A549 (cell line): Measurements from ENCODE around the gene CTDSPL. TPM values are rescaled to one million over a fixed set of nuclear protein-coding genes. Genes with fewer than 3 reads are reported as not detected.

Experiments used
- ATAC-seq, 2 experiments: fragments of 200-7000 bp in 1 of 2; fragments of >200 bp in 1 of 2; cut with Nextera tagmentation in 1 of 2; cut with Tn5 transposase in 1 of 2; 3 replicates each; pipeline versions ENCODE4 v1.8.0 to v1.9.1; 2018 to 2020; ENCODE audit warnings: mild to moderate bottlenecking in 1 of 2, moderate library complexity in 1 of 2
- CTCF ChIA-PET: fragments of 300-600 bp; sonication (Branson Sonifier 250); formaldehyde crosslinking; extraction: SDS; loops from one replicate; lab custom pipeline; 2021; ENCODE audit warnings: antibody characterized with exemption, inconsistent platforms; lab: Yijun Ruan, JAX
- POLR2A ChIA-PET: fragments of 350-600 bp; formaldehyde crosslinking; extraction: SDS; loops from one replicate; lab custom pipeline; 2021; ENCODE audit warnings: antibody characterized with exemption, inconsistent platforms; lab: Yijun Ruan, JAX
- DNase-seq, 2 experiments: peaks; one replicate each; pipeline versions ENCODE4 v3.0.0 to v3.0.0-alpha.2; 2011 to 2016; ENCODE audit warnings: low read depth in 1 of 2, low spot score in 1 of 2
- FAIRE-seq: peaks from 2 replicates; lab custom pipeline; 2011; peaks lifted over from hg19 to GRCh38; lab: Jason Lieb, UNC
- H3K27ac ChIP-seq, 2 experiments: fragments of >200 bp; sonication (Bioruptor Twin); formaldehyde crosslinking; 3 replicates each; pipeline ENCODE4 v1.5.1; 2016 to 2017
- H3K4me1 ChIP-seq: fragments of >200 bp; sonication (Bioruptor Twin); formaldehyde crosslinking; 3 replicates; pipeline ENCODE4 v1.6.1; 2016
- H3K4me2 ChIP-seq: fragments of >200 bp; sonication (Bioruptor Twin); formaldehyde crosslinking; 3 replicates; pipeline ENCODE4 v1.6.1; 2016
- H3K4me3 ChIP-seq: fragments of >200 bp; sonication (Bioruptor Twin); formaldehyde crosslinking; 3 replicates; pipeline ENCODE4 v1.5.1; 2016
- H3K9me3 ChIP-seq: fragments of >200 bp; sonication (Bioruptor Twin); formaldehyde crosslinking; 3 replicates; pipeline ENCODE4 v1.6.1; 2016
- BHLHE40 ChIP-seq: IDR thresholded peaks from 2 replicates; pipeline ENCODE4 v1.6.1; 2012; ENCODE audit warnings: low read depth, low read length, inconsistent platforms
- CHD2 ChIP-seq: fragments of 150-350 bp; IDR thresholded peaks from 2 replicates; pipeline ENCODE4 v1.6.1; 2014; ENCODE audit warnings: low read length; ENCODE audit not compliant: partially characterized antibody
- CHD4 ChIP-seq: fragments of 200-600 bp; sonication (generic); IDR thresholded peaks from 2 replicates; pipeline ENCODE4 v1.6.1; 2016; ENCODE audit warnings: antibody characterized with exemption, mild to moderate bottlenecking, borderline replicate concordance
- E2F6 ChIP-seq: IDR thresholded peaks from 2 replicates; pipeline ENCODE4 v1.6.1; 2012; ENCODE audit warnings: low read depth, borderline replicate concordance
- ELK1 ChIP-seq: fragments of 150-350 bp; IDR thresholded peaks from 2 replicates; pipeline ENCODE4 v1.6.1; 2014; ENCODE audit warnings: low read depth, mild to moderate bottlenecking, low read length
- EP300 ChIP-seq, 2 experiments: fragments of >200 bp; sonication (Bioruptor Twin); formaldehyde crosslinking; IDR thresholded peaks; 2 replicates in 1 of 2; 3 replicates in 1 of 2; pipeline ENCODE4 v1.6.1; 2016 to 2017
- GATA3 ChIP-seq: IDR thresholded peaks from 2 replicates; pipeline ENCODE4 v1.6.1; 2012; ENCODE audit warnings: borderline replicate concordance
- HDAC2 ChIP-seq: fragments of 200-600 bp; sonication (generic); IDR thresholded peaks from 2 replicates; pipeline ENCODE4 v1.6.1; 2016
- KDM5A ChIP-seq: fragments of 200-600 bp; sonication (generic); IDR thresholded peaks from 2 replicates; pipeline ENCODE4 v1.6.1; 2016; ENCODE audit warnings: antibody characterized with exemption, mild to moderate bottlenecking
- MAX ChIP-seq: IDR thresholded peaks from 2 replicates; pipeline ENCODE4 v1.6.1; 2012
- MAZ ChIP-seq: fragments of 150-350 bp; IDR thresholded peaks from 2 replicates; pipeline ENCODE4 v1.6.1; 2014; ENCODE audit warnings: antibody characterized with exemption, low read depth, low read length, borderline replicate concordance
- MYC ChIP-seq: IDR thresholded peaks from 2 replicates; pipeline ENCODE4 v1.6.1; 2012; ENCODE audit warnings: mild to moderate bottlenecking, inconsistent platforms, low read length, improper control_type of control experiment, borderline replicate concordance
- NPAS2 ChIP-seq: fragments of 250-450 bp; sonication (Bioruptor Pico); IDR thresholded peaks from 2 replicates; pipeline ENCODE4 v1.8.0; 2022; ENCODE audit warnings: mild to moderate bottlenecking, moderate library complexity, borderline replicate concordance
- PBX3 ChIP-seq: IDR thresholded peaks from 2 replicates; pipeline ENCODE4 v1.6.1; 2012
- PHF8 ChIP-seq: fragments of 200-600 bp; sonication (generic); IDR thresholded peaks from 2 replicates; pipeline ENCODE4 v1.6.1; 2016; ENCODE audit warnings: low read depth, mild to moderate bottlenecking, antibody characterized with exemption, moderate library complexity, borderline replicate concordance
- POLR2AphosphoS2 ChIP-seq: conservative IDR thresholded peaks from 2 replicates; pipeline ENCODE4 v1.6.1; 2012; ENCODE audit warnings: low read length, improper control_type of control experiment, inconsistent platforms
- RFX5 ChIP-seq: fragments of 450-650 bp; IDR thresholded peaks from 2 replicates; pipeline ENCODE4 v1.7.1; 2014; ENCODE audit warnings: antibody characterized with exemption, mild to moderate bottlenecking, moderate library complexity
- RNF2 ChIP-seq: fragments of 200-600 bp; sonication (generic); IDR thresholded peaks from 2 replicates; pipeline ENCODE4 v1.6.1; 2016; ENCODE audit warnings: low read depth, mild to moderate bottlenecking, antibody characterized with exemption, moderate library complexity, borderline replicate concordance
- USF2 ChIP-seq: fragments of 450-650 bp; IDR thresholded peaks from 2 replicates; pipeline ENCODE4 v1.6.1; 2014; ENCODE audit warnings: antibody characterized with exemption
- ZC3H11A ChIP-seq: fragments of 450-650 bp; IDR thresholded peaks from 2 replicates; pipeline ENCODE4 v1.6.1; 2014; ENCODE audit warnings: antibody characterized with exemption, mild to moderate bottlenecking
- WGBS: methylation state at CpG from one replicate; pipeline ENCODE4 v1.1.6; 2017; ENCODE audit errors: missing lambda C conversion rate; 5-methylcytosine and 5-hydroxymethylcytosine counted together
- polyA plus RNA-seq, 4 experiments: library from polyadenylated mRNA; depleted of rRNA in 3 of 4; stranded (reverse); fragments of >200 nt; fragmentation: RNase III in 1 of 4; extraction: RNeasy Plus Mini Kit Qiagen cat#74134 plus additional on column Dnase treatment in 1 of 4; gene quantifications; 2 replicates in 3 of 4; 3 replicates in 1 of 4; pipeline ENCODE4 v1.2.3, GENCODE V29; 2011 to 2017

Gene CTDSPL
- polyA plus RNA-seq, 2 of the 4 experiments (the other 2 are of a cell fraction) = 9.9 to 35.1 TPM

GRCh38 chr3:38022896-38023709, 161.4 kb downstream of the CTDSPL start:
- ChIA-PET POLR2A (no interaction called here), CTCF (interaction anchor here (1.1 to 1.6 kb wide), 5 partner anchors 26 to 323 kb away, joined by 3 to 5 read pairs (median 3); partner anchors contain the start of genes OXSR1 and XYLB)
- peaks cover 9% of the 10 kb centered on the region for H3K4me1 ChIP-seq
- 92% methylated on average over 6 of the region's 6 CpGs for WGBS
- no peak overlapping the region for H3K27ac ChIP-seq
- DNase-seq (no peak), ATAC-seq (no peak), FAIRE-seq (no peak)
- H3K4me3 ChIP-seq = no peak overlapping the region
- no peak for TF ChIP-seq PHF8
- no peak for TF ChIP-seq CHD4
- no peak for TF ChIP-seq POLR2AphosphoS2
- no peak for TF ChIP-seq ELK1
- TF ChIP-seq ZC3H11A = no peak
- no peak for TF ChIP-seq E2F6
- TF ChIP-seq HDAC2 = no peak
- TF ChIP-seq MAX = no peak
- no peak for TF ChIP-seq MAZ
- no peak for TF ChIP-seq CHD2
- no peak for TF ChIP-seq RFX5
- no peak for TF ChIP-seq PBX3
- TF ChIP-seq GATA3 = no peak
- TF ChIP-seq KDM5A = no peak
- TF ChIP-seq USF2 = no peak
- peak overlapping the region; percentile 74 for H3K4me2 ChIP-seq
- no peaks in the 10 kb centered on the region for H3K9me3 ChIP-seq

- FAIRE-seq (no peak), DNase-seq (no peak), ATAC-seq (no peak)
- peaks cover 30% of the 10 kb centered on the region for H3K4me1 ChIP-seq
- TF ChIP-seq HDAC2 = no peak
- no peak for TF ChIP-seq BHLHE40
- no peak for TF ChIP-seq RNF2
- TF ChIP-seq NPAS2 (CRISPR knock-in tag) = no peak
- no peak for TF ChIP-seq EP300 (IDR thresholded peaks at IDR 0.05)
- no peak for TF ChIP-seq MYC
- POLR2A ChIA-PET = no interaction called here
- H3K9me3 ChIP-seq = no peaks in the 10 kb centered on the region
- 68% methylated on average over 4 of the region's 4 CpGs for WGBS
- H3K4me2 ChIP-seq = no peak overlapping the region
- H3K4me3 ChIP-seq = no peak overlapping the region
- CTCF ChIA-PET = interaction anchor here (1.1 kb wide), 1 partner anchor 91 kb away, joined by 3 read pairs; no protein-coding TSS in a partner anchor
- no peak overlapping the region for H3K27ac ChIP-seq
These were observed 165.2 kb downstream of the CTDSPL start for GRCh38 chr3:38026856-38027255.
